HL-60 (cell line): ENCODE measurements around the gene RSAD1.
A peak's percentile ranks its signal among the peaks of the same experiment; 100 is the strongest.

Experiments
- DNase-seq, 2 experiments: peaks; one replicate each; pipeline ENCODE4 v3.0.0-alpha.2; 2010 to 2020; ENCODE audit warnings: low read depth in 1 of 2, low spot score in 1 of 2
- H3K27ac ChIP-seq: fragments of 250-450 bp; sonication (Bioruptor Pico); replicated peaks from 2 replicates; pipeline ENCODE4 v1.5.1; 2020; ENCODE audit warnings: mild to moderate bottlenecking, moderate library complexity
- H3K27me3 ChIP-seq: fragments of 250-450 bp; sonication (Bioruptor Pico); 2 replicates; pipeline ENCODE4 v1.5.1; 2021; ENCODE audit warnings: mild to moderate bottlenecking, moderate library complexity; ENCODE audit not compliant: insufficient read depth, poor library complexity, severe bottlenecking
- H3K4me3 ChIP-seq: replicated peaks from 2 replicates; pipeline ENCODE4 v1.5.1; 2011; ENCODE audit warnings: mild to moderate bottlenecking, control low read depth, low read length; ENCODE audit not compliant: insufficient read depth
- CTCF ChIP-seq: IDR thresholded peaks from one replicate; pipeline ENCODE4 v1.5.1; 2011; ENCODE audit warnings: low read length, control low read depth, inconsistent platforms; ENCODE audit not compliant: insufficient read depth
- GABPA ChIP-seq: IDR thresholded peaks from 2 replicates; pipeline ENCODE4 v1.6.1; 2012; ENCODE audit warnings: low read depth
- POLR2AphosphoS5 ChIP-seq: IDR thresholded peaks from 2 replicates; pipeline ENCODE4 v1.6.1; 2012; ENCODE audit warnings: low read depth
- REST ChIP-seq: IDR thresholded peaks from 2 replicates; pipeline ENCODE4 v1.6.1; 2012; ENCODE audit warnings: low read depth; ENCODE audit not compliant: insufficient replicate concordance
- SPI1 ChIP-seq: IDR thresholded peaks from 2 replicates; pipeline ENCODE4 v1.6.1; 2012; ENCODE audit warnings: low read depth, mild to moderate bottlenecking, borderline replicate concordance
- long read RNA-seq: library from polyadenylated mRNA; unstranded; transcript quantifications from one replicate; pipeline ENCODE4 v2.0.0, GENCODE V29; 2020

RSAD1 gene
- long read RNA-seq, transcript RSAD1-201 (9 exons, 2,528 nt): major isoform, 84 of 154 reads
- long read RNA-seq, partial matches to known transcripts: 36 of 154 reads
- long read RNA-seq, other reads (novel, unspliced or antisense): 33 of 154 reads

GRCh38 chr17:50478391-50479381 is at the start of gene RSAD1:
RSAD1 (plus strand) TSS chr17:50478860; CDS start chr17:50478885, 25 bp downstream.
- Histone ChIP-seq H3K4me3 (peak within 1 kb of the TSS; percentile 78), H3K27ac (peak within 1 kb of the TSS; percentile 59), H3K27me3 (no peaks in the 10 kb centered on the region)
- DNase-seq: peak; percentile 84 to 89
- peak; percentile 14 for TF ChIP-seq CTCF
- no peak for TF ChIP-seq SPI1
- peak; percentile 60; the same call in 1 of the 2 replicates for TF ChIP-seq POLR2AphosphoS5
- TF ChIP-seq REST: no peak
- TF ChIP-seq GABPA: peak; percentile 34; the same call in 1 of the 2 replicates

- TF ChIP-seq GABPA: no peak
- no peak for TF ChIP-seq CTCF
- no peak for TF ChIP-seq SPI1
- TF ChIP-seq POLR2AphosphoS5: no peak
- no peak for TF ChIP-seq REST
- no peak overlapping the region for H3K4me3 ChIP-seq
- DNase-seq: no peak
- no peak overlapping the region for H3K27ac ChIP-seq
- H3K27me3 ChIP-seq: peaks cover 3% of the 10 kb centered on the region
Observed at GRCh38 chr17:50429793-50430192, 48.9 kb upstream of the RSAD1 start.

- Histone ChIP-seq H3K27me3 (peaks cover 3% of the 10 kb centered on the region), H3K4me3 (no peak overlapping the region), H3K27ac (no peak overlapping the region)
- TF ChIP-seq REST (no peak), SPI1 (no peak), GABPA (no peak), CTCF (no peak)
- DNase-seq: no peak
Observed at GRCh38 chr17:50430821-50431618, 47.6 kb upstream of the RSAD1 start.
